NCI-H1694 (cell line): ENCODE data around the gene SUPT5H.

Source experiments
- DNase-seq: peaks from one replicate; lab custom pipeline; 2025; lab: John Stamatoyannopoulos, UW

Gene SUPT5H

DNA sequence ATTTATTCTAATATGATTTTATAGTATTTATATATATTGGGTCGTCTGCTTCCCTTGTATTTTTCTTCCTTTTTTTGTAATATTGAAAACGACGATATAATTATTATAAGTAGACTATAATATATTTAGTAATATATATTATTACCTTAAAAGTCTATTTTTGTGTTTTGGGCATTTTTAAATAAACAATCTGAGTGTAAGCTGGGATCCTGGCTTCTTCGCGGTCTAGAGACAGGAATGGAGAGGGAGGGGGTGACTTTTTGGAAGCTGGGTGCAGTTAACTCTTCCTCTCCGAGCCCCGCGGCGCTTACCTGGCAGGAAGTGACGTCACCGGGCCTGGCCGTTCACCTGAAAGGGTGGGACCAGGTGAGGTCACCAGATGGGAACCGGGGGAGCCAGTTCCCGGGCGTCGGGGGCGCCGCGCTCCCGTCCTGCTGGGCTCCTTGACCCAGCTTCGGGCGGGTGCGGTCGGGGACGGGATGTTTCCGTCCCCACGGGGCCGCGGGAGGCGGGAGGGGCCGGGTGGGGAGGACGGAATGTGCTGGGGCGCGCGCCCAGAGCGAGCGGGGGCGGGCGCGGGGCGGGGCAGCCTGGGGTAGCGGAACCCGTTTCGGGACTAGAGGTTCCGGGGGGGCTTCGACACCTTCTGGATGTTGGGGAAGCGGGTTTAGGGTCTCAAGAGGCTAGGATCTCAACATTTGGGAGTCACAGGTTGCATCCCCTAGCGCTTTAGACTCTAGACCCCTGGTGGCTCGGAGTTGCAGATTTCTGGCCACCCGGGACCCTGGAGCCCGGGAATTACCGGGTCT is 36.0 kb upstream of the SUPT5H start:
- DNase-seq: no peak

DNA sequence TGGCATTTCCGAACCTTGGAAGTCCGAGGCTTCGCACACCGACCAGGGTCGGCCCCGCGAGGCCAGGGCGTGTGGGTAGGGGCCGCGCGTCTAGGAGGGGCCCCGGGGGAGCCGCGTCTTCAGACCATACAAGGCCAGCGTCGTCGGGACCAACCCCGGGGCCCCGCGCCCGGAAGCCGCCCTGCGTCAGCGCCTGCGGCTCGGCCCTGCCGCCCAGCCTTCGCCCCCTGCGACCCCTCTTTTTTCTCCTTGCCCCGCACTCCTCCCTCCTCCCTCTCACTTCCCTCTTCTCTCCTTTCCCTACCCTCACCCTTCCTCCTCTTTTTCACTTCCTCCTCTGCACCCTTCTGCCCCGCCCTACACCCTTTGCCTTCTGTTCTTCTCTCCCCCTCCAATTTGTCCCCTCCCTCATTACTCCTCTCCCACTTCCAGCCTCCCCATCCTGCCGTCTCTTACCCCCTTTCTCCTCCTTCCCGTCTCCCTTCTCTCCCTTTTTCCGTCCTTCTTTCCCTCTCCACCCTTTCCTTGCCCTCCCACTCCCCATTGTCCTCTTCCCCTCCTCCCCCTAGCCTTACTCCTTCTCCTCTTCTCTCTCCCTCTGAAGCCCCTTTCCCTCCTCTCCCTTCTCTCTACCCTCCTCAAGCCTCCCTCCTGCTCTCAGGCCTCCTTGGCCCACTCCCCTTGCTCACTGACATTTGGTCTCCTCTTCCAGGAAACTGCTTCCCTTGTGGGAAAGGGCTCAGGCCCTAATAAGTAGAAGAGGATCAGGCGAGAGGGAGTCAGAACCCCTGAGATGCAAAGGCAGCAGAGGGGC is 35.2 kb upstream of the SUPT5H start:
- DNase-seq: no peak

DNA sequence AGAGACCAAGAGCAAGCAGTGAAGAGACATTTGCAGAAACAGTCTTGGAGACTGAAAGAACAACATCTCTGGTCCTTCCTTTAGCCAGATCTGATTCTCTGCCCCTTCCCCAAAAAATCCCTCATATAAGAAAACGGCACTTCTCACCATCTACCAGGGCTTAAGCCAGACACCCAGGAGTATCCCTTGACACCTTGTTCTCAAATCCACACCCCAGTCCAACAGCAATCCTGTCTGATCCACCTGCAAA is 34.6 kb upstream of the SUPT5H start:
- DNase-seq: no peak

DNA sequence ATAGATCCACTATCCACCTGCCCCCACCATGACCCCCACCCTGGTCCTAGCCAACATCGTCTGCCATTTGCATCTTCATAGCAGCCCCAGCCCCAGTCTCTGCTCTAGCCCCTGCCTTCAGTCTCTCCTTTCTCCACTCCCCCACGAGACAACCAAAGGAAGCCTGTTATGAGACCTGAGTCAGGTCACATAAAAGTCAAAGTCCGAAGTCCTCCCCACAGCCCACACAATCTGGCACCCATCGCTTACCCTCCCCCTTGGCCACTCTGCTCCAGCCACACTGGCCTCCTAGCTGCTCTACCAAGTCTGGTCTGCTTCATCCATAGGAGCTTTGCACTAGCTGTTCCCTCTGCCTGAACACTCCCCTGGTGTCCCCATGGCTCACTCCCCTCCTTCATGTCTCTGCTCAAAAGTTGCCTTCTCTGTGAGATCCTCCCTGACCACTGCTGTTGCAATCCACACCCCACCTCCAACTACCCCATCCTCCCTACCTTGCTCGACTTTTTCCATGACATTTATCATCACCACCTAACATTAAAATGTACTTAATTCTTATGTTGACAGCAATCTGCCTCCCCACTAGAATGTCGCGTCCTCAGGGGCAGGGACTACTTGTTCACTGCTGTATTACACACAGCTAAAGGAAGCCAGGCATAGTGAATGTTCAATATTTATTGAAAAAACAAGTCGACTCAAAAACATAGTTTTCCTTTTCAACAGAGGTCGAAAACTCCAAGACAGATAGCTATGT is 34.1 kb upstream of the SUPT5H start:
- DNase-seq: no peak

DNA sequence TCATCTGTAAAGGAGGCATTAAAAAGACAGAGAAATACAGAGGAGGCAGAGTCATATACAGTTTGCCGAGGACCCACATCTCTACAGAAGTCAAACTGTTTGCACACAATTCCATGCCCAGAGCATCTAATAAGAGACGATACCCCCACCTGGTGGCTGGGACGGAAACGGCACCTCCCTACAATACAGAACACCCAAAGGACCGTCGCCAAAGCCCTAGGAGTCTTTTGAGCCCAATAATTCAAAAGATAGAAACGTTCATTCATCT is 33.6 kb upstream of the SUPT5H start:
- peak; percentile 95 for DNase-seq

DNA sequence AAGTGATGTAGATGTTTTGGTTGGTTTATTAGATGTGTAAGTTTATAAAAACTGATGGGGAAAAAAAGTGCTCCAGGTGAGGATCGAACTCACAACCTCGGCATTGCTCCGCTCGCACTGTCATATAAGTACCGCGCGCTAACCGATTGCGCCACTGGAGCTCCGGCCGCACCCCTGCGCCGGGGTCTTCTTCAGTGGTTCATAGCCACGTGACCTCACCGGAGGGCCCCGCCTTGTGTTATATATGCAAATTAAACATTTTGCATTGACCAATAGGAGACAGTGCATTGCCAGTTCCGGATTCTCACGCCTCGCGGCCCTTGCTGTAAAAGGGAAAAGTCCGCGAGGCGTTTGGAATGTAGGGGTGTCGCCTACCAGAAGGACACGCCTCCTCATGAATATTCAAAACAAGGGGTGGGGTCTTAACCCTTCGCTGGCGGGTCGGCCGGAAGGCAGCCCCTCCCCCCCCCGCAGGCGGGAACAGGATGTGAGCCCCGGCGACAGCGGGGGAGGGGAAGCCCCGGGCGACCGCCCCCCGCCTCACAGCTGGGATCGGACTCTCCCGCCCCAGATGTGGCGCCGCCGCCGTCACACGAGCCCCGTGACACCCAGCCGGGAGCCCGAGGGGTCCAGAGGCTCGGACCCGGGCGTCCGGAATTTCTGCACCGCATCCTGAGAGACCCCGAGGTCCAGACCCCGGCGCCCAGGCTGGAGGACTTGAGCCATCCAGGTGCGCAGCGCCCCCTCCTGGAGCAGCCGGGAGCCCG is 33.1 kb upstream of the SUPT5H start, which contains the start of gene PLEKHG2:
Gene PLEKHG2 (plus strand): TSS at position 570 of the 767 bp plus-strand sequence. CDS start 1,418 bp downstream, outside the sequence.
- DNase-seq: peak; percentile 99

DNA sequence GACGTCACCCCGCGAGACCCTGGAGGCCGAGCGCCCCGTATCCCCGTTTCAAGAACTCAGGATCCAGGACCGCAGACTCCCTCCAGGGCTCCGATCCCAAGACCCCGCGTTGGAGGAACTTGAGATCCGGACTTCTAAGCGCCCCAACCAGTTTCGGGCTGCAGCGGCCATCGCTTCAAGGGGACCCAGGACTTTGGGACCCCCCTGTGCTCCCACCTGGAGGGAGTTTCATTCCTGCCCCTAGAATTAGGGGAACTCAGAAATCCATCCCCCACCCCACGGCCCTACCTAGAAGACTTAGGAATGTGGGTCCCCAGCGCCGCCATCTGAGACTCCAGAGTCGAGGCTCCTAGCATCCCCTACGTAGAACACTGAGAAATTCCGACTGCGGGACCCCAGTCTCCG is 32.5 kb upstream of the SUPT5H start:
- no peak for DNase-seq

DNA sequence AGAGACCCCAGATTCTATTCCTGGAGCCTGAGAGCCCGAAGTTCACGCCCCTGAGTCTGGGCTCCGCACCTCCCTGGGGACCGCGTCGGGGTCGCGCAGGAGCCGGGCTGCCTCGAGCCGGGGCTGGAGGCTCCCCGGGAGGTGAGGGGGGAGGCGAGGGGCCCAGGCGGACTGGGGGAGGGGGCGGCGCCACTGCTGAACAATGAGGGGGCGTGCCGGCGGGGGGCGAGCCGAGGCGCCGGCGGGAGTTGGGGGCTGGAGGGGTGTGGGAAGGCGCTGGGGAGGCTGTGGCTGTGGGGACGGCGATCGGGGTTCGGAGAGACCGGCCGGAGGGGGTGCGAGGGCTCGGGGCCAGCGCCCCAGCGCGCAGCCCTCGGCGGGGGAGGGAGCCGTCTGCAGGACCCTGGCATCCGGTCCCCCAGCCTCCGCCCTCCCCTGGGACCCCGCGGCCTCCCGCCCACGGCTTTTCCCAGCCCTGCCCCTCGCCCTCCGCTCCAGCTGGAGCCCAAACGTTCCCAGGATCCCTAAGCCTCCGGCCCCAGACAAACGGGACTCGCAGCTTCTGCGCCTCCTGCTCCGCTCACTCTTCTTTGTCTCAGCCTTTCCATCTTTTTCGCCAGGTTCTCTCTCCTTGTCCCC is 32.0 kb upstream of the SUPT5H start:
- peak; percentile 27 for DNase-seq

DNA sequence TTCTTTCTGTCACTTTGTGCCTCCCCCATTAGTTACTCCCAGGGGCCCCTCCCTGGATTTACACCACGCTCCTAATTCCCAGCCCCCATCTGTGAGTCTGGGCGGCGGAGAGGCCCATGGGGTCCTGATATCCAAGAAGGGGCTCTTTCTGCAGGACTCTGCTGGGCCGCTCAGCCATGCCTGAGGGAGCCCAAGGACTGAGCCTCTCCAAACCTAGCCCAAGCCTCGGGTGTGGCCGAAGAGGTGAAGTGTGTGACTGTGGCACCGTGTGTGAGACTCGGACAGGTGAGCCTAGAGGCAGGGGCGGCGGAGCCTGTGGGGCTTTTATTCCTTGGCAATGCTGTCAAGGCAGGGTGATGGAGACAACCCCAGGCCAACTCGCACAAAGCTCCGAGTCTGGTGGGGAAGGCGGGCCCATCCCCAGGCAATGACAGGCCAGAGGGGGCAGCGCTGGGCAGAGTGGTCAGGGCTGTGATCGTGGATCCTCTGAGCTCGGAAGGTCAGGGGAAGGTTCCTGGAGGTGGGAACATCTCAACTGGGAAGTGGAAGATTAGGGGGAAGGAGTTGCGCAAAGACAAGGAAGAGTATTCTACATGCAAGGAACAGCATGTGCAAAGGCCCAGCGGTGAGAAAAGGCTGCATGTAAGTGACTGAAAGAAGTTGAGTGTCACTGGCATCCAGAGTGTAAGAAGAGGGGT is 31.3 kb upstream of the SUPT5H start:
- no peak for DNase-seq

DNA sequence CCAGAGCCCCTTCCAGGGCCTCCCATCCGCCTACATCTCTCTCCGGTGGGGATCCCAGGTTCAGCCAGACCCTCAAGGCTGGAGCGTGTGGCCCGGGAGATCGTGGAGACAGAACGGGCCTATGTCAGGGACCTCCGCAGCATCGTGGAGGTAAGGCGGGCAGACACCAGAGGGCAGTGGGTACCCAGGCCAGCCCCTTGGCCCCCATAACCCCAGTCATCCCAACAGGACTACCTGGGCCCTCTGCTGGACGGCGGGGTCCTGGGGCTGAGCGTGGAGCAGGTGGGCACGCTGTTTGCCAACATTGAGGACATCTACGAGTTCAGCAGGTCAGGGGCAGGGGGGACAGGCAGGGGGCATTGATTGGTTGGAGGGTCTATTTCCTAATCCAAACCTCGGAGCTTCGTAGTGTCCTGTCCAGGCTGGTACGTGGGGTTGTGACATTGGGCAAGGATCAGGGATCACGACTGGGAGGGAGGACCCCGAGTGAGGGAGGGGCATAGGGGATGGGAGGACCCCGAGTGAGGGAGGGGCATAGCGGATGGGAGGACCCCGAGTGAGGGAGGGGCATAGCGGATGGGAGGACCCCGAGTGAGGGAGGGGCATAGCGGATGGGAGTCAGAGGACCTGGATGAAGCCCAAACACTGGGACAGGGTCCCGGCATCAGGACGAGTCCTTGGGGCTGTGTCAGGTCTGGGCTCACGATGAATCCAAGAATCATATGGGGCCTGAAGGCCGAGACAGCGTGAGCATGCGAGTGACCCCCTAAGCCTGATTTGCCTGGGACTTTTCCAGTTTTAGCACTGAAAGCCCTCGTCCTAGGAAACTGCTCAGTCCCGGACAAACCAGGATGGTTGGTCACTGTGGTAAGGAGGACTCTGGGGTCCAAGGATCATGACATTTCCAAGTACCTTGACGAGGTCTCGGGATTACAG is 30.0 kb upstream of the SUPT5H start:
- DNase-seq: no peak

DNA sequence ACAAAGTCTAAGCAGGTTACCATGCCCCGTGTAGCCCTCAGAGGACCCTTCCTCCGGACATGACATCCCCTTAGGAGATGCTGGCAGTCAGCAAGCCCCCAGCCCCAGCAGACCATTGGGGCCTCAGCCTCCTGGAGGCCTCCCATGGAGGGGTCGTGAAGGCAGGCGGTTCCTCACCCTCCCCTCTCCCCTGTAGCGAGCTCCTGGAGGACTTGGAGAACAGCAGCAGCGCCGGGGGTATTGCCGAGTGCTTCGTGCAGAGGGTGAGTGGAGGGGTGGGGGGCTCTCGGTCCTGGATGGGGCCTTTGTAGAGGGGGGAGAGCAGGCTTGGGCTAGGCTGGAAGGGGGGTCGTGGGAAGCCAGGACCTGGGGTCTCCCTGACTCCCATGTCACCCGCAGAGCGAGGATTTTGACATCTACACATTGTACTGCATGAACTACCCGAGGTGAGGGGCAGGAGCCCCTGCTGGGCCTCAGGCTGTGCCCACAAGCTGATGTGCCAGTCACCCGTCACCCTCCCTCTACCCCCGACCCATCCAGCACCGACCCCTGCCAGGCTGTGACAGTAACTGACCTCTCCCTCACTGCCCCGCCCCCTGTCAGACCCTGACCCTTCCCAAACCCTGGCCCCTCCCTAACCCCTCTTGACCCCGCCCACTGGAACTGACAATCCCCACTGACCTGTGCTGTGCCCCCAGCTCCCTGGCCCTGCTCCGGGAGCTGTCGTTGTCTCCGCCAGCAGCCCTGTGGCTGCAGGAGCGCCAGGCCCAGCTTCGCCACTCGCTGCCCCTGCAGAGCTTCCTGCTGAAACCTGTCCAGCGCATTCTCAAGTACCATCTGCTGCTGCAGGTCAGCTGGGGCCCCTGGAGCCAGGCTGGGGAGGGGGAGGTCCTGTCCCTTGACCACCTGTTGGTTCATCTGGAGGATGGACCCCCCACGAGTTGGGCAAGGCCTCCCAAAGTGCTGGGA is 28.9 kb upstream of the SUPT5H start:
- DNase-seq: no peak

DNA sequence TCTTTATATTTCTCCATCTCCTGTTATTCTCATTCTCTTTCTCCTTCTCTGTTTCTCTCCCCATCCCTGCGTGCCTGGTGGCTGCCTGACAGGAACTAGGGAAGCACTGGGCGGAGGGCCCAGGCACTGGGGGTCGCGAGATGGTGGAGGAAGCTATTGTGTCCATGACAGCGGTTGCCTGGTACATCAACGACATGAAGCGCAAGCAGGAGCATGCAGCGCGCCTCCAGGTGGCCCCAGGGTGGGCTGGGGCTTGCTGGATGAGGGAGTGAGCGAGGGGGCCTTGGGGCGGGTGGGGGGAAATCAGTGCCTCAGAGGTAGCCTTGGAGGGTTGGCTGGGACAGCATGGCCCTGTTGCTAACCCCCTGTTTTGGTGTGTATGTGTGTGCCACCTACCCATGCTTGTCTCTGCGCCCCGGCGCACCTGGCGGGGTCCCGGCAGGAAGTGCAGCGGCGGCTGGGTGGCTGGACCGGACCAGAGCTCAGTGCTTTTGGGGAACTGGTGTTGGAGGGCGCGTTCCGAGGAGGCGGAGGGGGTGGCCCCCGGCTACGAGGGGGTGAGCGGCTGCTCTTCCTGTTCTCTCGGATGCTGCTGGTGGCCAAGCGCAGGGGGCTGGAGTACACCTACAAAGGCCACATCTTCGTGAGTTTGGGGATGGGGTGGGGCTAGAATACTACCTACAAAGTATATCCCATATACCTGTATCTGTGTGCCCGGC is 27.8 kb upstream of the SUPT5H start:
- DNase-seq: no peak

DNA sequence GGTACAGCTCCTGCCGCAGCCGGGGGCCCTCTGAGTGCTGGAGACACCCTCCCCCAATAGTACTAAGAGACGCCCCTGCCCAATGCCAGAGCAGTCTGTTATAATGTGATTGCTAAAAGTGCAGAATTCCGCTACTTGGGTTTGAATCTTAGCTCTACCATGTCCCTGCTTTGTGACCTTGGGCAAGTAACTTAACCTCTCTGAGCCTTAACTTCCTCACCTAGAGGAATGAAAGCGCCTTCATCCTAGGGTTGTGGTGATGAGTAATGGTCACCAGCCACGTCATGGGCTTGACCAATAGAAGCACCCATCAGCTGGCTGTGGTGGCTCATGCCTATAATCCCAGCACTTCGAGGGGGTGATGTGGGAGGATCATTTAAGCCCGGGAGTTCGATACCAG is 26.4 kb upstream of the SUPT5H start:
- no peak for DNase-seq

DNA sequence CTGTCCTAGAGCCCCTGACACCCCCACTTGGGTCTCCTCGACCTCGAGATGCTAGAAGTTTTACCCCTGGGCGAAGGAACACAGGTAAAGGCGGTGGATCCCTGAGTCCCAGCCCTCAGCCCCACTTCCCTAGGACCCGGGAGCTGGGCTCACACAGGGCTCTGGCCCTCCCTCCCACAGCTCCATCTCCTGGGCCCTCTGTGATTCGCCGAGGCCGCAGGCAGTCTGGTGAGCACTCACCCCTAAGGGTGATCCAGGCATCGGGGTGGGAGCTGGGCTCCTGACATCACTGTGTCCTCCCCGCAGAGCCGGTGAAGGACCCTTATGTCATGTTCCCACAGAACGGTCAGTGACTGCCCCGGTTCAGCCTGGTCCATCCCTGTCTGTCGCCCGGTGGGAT is 24.6 kb upstream of the SUPT5H start:
- no peak for DNase-seq

DNA sequence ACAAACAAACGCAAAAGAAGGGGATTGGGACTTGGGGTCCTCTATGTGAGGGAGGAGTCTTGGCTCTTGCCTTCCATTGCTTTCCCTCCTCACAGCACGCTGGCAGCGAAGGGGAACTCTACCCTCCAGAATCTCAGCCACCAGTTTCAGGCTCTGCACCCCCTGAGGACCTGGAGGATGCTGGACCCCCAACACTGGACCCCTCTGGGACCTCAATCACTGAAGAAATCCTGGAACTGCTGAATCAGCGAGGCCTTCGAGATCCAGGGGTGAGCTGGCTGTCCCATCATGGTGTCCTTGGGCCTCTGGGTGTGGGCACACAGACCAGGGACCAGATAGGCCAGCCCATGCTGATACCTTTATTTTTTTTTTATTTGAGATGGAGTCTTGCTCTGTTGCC is 23.4 kb upstream of the SUPT5H start:
- no peak for DNase-seq

DNA sequence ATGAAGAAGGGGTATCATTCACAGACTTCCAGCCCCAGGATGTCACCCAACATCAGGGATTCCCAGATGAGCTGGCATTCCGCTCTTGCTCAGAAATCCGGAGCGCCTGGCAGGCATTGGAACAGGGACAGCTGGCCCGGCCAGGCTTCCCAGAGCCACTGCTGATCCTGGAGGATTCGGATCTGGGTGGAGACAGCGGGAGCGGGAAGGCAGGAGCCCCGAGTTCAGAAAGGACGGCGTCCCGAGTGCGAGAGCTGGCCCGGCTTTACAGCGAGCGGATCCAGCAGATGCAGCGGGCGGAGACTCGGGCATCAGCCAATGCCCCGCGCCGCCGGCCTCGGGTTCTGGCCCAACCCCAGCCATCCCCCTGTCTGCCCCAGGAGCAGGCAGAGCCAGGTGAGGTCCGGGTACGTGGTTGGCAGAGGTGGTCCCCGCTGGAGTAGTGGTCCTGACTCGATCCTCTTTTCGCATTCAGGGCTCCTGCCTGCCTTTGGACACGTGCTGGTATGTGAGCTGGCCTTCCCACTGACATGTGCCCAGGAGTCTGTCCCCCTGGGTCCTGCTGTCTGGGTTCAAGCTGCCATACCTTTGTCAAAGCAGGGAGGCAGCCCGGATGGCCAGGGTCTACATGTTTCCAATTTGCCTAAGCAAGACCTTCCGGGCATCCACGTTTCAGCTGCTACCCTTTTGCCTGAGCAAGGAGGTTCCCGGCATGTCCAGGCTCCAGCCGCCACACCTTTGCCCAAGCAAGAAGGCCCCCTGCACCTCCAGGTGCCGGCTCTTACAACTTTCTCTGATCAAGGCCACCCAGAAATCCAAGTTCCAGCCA is 21.9 kb upstream of the SUPT5H start:
- no peak for DNase-seq

DNA sequence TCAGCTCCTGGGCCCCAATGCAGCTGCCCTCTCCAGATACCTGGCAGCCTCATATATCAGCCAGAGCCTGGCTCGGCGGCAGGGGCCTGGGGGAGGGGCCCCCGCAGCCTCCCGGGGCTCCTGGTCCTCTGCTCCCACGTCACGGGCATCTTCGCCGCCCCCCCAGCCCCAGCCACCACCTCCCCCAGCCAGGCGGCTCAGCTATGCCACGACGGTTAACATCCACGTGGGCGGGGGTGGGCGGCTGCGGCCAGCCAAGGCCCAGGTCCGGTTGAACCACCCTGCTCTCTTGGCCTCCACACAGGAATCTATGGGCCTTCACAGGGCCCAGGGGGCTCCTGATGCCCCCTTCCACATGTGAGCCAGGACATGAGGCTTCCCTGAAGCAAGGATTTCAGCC is 20.4 kb upstream of the SUPT5H start:
- no peak for DNase-seq
